Vagina (tissue), 2 donors: ENCODE measurements around the gene RTN1. TPM values are rescaled to one million over a fixed set of nuclear protein-coding genes. Genes with fewer than 3 reads are reported as not detected.

Experiments
- DNase-seq, 2 donors: peaks; one replicate each; pipeline ENCODE4 v3.0.0-alpha.2; 2017; ENCODE audit errors: extremely low spot score in 2 of 2
- H3K27ac ChIP-seq: fragments of 200-600 bp; sonication (generic); one replicate; pipeline ENCODE4 v1.5.1; 2019
- H3K27me3 ChIP-seq: fragments of 200-600 bp; sonication (generic); one replicate; pipeline ENCODE4 v1.5.1; 2019
- H3K36me3 ChIP-seq, 2 donors: fragments of 200-600 bp; sonication (generic); one replicate each; pipeline ENCODE4 v1.5.1; 2017 to 2019
- H3K4me1 ChIP-seq: fragments of 200-600 bp; sonication (generic); one replicate; pipeline ENCODE4 v1.5.1; 2019
- H3K4me3 ChIP-seq, 2 donors: fragments of 200-600 bp; sonication (generic); 1 replicate in 1 of 2; 2 replicates in 1 of 2; pipeline ENCODE4 v1.5.1; 2016 to 2019
- H3K9me3 ChIP-seq: fragments of 200-600 bp; sonication (generic); one replicate; pipeline ENCODE4 v1.5.1; 2019
- POLR2A ChIP-seq, 2 donors: fragments of 450-650 bp; IDR thresholded peaks; one replicate each; pipeline ENCODE4 v1.6.1; 2017; ENCODE audit warnings: antibody characterized with exemption in 2 of 2, mild to moderate bottlenecking in 2 of 2, moderate library complexity in 2 of 2
- POLR2AphosphoS5 ChIP-seq, 2 donors: sonication (generic); formaldehyde crosslinking; IDR thresholded peaks; one replicate each; pipeline ENCODE4 v1.9.0; 2017; ENCODE audit warnings: antibody characterized with exemption in 2 of 2, mild to moderate bottlenecking in 2 of 2, low read depth in 1 of 2; ENCODE audit not compliant: insufficient read depth in 1 of 2
- intact Hi-C: fragments of 100-400 bp; cut with DNase I; formaldehyde crosslinking; loops from one replicate; pipeline ENCODE4 v1.15.1; 2023
- microRNA-seq: library from miRNA; unstranded; fragments of <30 nt; microRNA quantifications from one replicate; pipeline ENCODE4, GENCODE V29; 2017; ENCODE audit warnings: borderline number of aligned reads, borderline replicate concordance
- small RNA-seq: library from RNA; depleted of rRNA; stranded (forward); fragments of <200 nt; gene quantifications from one replicate; pipeline ENCODE3, GENCODE V24; 2016
- total RNA-seq: library from RNA; depleted of rRNA; stranded (reverse); fragments of >200 nt; gene quantifications from one replicate; pipeline ENCODE4 v1.2.3, GENCODE V29; 2016
- TF ChIP-seq, protein P1 (sequence below), 3 experiments: fragments of 450-650 bp in 2 of 3; fragments of 200-600 bp in 1 of 3; sonication (generic) in 1 of 3; IDR thresholded peaks; one replicate each; pipeline ENCODE4 v1.5.1; 2017 to 2019; ENCODE audit warnings: antibody characterized with exemption in 3 of 3, mild to moderate bottlenecking in 2 of 3, moderate library complexity in 2 of 3

The RTN1 gene
- total RNA-seq, 1 donor from 2014 or later, result 24.8 TPM

DNA sequence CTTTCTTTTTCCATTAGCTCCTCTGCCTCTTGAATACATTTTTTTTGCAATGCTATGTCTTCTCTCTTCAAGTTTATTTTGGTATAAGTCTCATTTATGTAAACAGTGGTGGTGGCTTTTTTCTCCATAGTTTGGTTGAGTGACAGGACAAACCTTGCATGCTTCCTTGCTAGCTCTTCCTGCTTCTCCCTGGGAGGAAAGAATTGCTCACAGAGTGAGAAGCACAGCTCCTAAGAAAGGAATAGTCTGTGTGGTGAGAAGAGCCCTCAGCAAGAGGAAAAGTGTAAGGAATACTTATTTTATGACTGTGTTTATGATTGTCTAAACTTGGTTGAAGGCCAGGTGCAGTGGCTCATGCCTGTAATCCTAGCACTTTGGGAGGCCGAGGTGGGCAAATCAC, 305.5 kb downstream of the RTN1 start:
- TF ChIP-seq POLR2A (IDR thresholded peaks at IDR 0.05) (no peak), POLR2AphosphoS5 (IDR thresholded peaks at IDR 0.05; ENCODE audit: insufficient read depth in 1 of 2, low read depth in 1 of 2) (no peak)
- TF ChIP-seq, protein P1, sequence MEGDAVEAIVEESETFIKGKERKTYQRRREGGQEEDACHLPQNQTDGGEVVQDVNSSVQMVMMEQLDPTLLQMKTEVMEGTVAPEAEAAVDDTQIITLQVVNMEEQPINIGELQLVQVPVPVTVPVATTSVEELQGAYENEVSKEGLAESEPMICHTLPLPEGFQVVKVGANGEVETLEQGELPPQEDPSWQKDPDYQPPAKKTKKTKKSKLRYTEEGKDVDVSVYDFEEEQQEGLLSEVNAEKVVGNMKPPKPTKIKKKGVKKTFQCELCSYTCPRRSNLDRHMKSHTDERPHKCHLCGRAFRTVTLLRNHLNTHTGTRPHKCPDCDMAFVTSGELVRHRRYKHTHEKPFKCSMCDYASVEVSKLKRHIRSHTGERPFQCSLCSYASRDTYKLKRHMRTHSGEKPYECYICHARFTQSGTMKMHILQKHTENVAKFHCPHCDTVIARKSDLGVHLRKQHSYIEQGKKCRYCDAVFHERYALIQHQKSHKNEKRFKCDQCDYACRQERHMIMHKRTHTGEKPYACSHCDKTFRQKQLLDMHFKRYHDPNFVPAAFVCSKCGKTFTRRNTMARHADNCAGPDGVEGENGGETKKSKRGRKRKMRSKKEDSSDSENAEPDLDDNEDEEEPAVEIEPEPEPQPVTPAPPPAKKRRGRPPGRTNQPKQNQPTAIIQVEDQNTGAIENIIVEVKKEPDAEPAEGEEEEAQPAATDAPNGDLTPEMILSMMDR (IDR thresholded peaks at IDR 0.05), result no peak
- no peak for DNase-seq
- H3K36me3 ChIP-seq, result no peaks in the 10 kb centered on the region
- no peaks in the 10 kb centered on the region for H3K9me3 ChIP-seq
- no peaks in the 10 kb centered on the region for H3K4me1 ChIP-seq
- intact Hi-C loops, result no loop called here
- H3K4me3 ChIP-seq, result no peak overlapping the region
- no peak overlapping the region for H3K27ac ChIP-seq
- H3K27me3 ChIP-seq, result no peaks in the 10 kb centered on the region

DNA sequence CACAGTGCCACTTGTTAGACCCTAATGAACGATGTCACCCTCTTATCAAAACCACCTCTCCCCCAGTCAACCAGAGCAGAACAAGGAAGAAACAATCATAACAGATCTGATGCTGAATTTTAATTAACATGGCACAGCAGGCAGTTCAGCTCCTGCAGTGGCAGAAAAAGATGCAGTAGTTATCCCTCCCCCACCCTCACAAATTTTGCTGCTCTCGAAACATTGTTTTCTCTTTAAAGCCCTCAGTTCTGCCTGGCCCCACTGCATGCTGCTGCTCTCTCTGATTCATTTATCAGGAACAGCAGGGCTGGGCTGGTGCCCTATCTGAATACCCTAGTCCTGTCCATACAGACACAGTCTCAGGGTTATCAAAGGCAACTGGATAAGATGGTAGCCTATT, 306.2 kb downstream of the RTN1 start:
- Histone ChIP-seq H3K9me3 (no peaks in the 10 kb centered on the region), H3K27me3 (no peaks in the 10 kb centered on the region), H3K4me1 (no peaks in the 10 kb centered on the region), H3K36me3 (no peaks in the 10 kb centered on the region), H3K27ac (no peak overlapping the region), H3K4me3 (no peak overlapping the region)
- intact Hi-C loops, result no loop called here
- DNase-seq, result no peak
- TF ChIP-seq, protein P1 (IDR thresholded peaks at IDR 0.05), result no peak
- TF ChIP-seq POLR2AphosphoS5 (IDR thresholded peaks at IDR 0.05; ENCODE audit: insufficient read depth in 1 of 2, low read depth in 1 of 2), result no peak
- TF ChIP-seq POLR2A (IDR thresholded peaks at IDR 0.05), result no peak

DNA sequence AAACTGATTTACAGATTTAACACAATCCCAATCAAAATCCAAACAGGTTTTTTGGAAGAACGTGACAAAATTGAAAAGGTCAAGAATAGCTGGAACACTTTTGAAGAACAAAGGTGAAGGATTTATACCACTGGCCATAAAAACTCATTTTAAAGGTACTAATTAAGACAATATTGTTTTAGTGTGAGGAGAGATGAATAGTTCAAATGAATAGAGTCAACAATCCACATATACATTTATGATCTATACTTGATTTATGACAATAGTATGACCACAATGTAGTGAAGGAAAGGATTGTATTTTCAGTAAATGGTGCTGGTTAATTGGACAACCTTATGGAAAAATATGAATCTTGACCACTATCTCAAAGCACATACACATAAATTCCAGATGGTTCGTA, 323.3 kb downstream of the RTN1 start:
- no peaks in the 10 kb centered on the region for H3K36me3 ChIP-seq
- intact Hi-C loops, result no loop called here
- H3K27ac ChIP-seq, result no peak overlapping the region
- no peak for DNase-seq
- no peaks in the 10 kb centered on the region for H3K4me1 ChIP-seq
- H3K27me3 ChIP-seq, result no peaks in the 10 kb centered on the region
- no peaks in the 10 kb centered on the region for H3K9me3 ChIP-seq
- no peak overlapping the region for H3K4me3 ChIP-seq
- TF ChIP-seq POLR2AphosphoS5 (IDR thresholded peaks at IDR 0.05; ENCODE audit: insufficient read depth in 1 of 2, low read depth in 1 of 2), result no peak
- TF ChIP-seq, protein P1 (IDR thresholded peaks at IDR 0.05), result no peak
- TF ChIP-seq POLR2A (IDR thresholded peaks at IDR 0.05), result no peak

Small RNAs within 50 kb of the gene (microRNA-seq; reads per million reads assigned to microRNA genes)
- not detected for gene MIR5586

Small RNAs within 50 kb of the gene (small RNA-seq; reads per million reads assigned to genes)
- not detected for gene MIR5586

Other genes starting within 250 kb of the RTN1 start
- gene LRRC9, start 49.4 kb upstream of the RTN1 start, total RNA-seq, result 3.2 TPM
- 51.6 TPM for gene PCNX4, start 221.1 kb upstream of the RTN1 start, total RNA-seq